ENCODE measurements around the gene ATP1A1.

DNA sequence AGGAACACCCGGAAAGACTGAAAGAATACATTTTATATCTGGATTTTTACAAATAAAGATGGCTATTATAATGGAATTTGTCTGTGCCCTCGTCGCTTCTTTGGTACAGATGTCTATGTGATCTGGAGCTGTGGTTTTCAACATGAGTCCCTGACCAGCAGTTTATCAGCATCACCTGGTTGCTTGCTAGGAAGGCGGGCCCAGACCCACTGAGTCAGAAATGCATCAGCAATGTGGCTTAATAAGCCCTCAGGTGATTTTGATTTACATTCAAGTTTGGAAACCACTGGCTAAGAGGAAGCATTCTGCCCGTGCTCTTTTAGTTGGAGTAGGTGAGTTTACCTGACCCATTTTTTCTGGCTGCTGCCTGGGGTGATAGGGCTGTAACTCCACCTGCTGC is 31.7 kb downstream of the ATP1A1 start:
- TF ChIP-seq EZH2phosphoT487 (conservative IDR thresholded peaks at IDR 0.05; ENCODE audit: low read length) = no peak
- TF ChIP-seq, protein P1, sequence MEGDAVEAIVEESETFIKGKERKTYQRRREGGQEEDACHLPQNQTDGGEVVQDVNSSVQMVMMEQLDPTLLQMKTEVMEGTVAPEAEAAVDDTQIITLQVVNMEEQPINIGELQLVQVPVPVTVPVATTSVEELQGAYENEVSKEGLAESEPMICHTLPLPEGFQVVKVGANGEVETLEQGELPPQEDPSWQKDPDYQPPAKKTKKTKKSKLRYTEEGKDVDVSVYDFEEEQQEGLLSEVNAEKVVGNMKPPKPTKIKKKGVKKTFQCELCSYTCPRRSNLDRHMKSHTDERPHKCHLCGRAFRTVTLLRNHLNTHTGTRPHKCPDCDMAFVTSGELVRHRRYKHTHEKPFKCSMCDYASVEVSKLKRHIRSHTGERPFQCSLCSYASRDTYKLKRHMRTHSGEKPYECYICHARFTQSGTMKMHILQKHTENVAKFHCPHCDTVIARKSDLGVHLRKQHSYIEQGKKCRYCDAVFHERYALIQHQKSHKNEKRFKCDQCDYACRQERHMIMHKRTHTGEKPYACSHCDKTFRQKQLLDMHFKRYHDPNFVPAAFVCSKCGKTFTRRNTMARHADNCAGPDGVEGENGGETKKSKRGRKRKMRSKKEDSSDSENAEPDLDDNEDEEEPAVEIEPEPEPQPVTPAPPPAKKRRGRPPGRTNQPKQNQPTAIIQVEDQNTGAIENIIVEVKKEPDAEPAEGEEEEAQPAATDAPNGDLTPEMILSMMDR (IDR thresholded peaks at IDR 0.05; ENCODE audit: insufficient read depth, low read length, poor library complexity, severe bottlenecking) = no peak
